Activated B cell treated with CpG ODN at 0.5 μM for 24 hours (primary cell): ENCODE results near the gene SCGB2B2. TPM values are rescaled to one million over a fixed set of nuclear protein-coding genes. Genes with fewer than 3 reads are reported as not detected.
"Not testable (repeated sequence)": the region's sequence is repeated elsewhere in the genome, so short reads cannot be mapped to it uniquely, and the experiment has no call there.

Source experiments
- ATAC-seq: fragments of 200-7000 bp; cut with Tn5 transposase; one replicate; pipeline ENCODE4 v1.10.0; 2021; ENCODE audit warnings: low read depth, mild to moderate bottlenecking, moderate library complexity
- CTCF ChIA-PET: fragments of 350-600 bp; sonication (Branson Sonifier 250); formaldehyde crosslinking; loops from one replicate; lab custom pipeline; 2021; ENCODE audit warnings: antibody characterized with exemption; lab: Charles Lee
- POLR2A ChIA-PET: fragments of 350-600 bp; sonication (Branson Sonifier 250); formaldehyde crosslinking; loops from one replicate; lab custom pipeline; 2021; ENCODE audit warnings: antibody characterized with exemption; lab: Charles Lee
- DNase-seq: peaks from one replicate; pipeline ENCODE4 v3.0.0; 2022
- H3K27ac Mint-ChIP-seq: one replicate; pipeline ENCODE4 v1.8.0; 2020; ENCODE audit warnings: mixed read lengths
- H3K27me3 Mint-ChIP-seq: one replicate; pipeline ENCODE4 v1.8.0; 2021; ENCODE audit warnings: mixed read lengths
- H3K36me3 Mint-ChIP-seq: one replicate; pipeline ENCODE4 v1.8.0; 2021; ENCODE audit warnings: low read depth, mixed read lengths
- H3K4me1 Mint-ChIP-seq: one replicate; pipeline ENCODE4 v1.8.0; 2021; ENCODE audit warnings: mixed read lengths
- H3K4me3 Mint-ChIP-seq: one replicate; pipeline ENCODE4 v1.8.0; 2020; ENCODE audit warnings: mild to moderate bottlenecking, mixed read lengths
- H3K9me3 Mint-ChIP-seq: one replicate; pipeline ENCODE4 v1.8.0; 2020; ENCODE audit warnings: mixed read lengths
- intact Hi-C: fragments of 100-400 bp; cut with micrococcal nuclease; formaldehyde crosslinking; loops from one replicate; pipeline ENCODE4 v1.15.1; 2024
- total RNA-seq: library from RNA; stranded (reverse); gene quantifications from 2 replicates; pipeline ENCODE4 v1.2.3, GENCODE V29; 2022
- TF ChIP-seq, protein P1 (sequence below): fragments of 200-600 bp; IDR thresholded peaks from one replicate; pipeline ENCODE4 v1.8.0; 2022; ENCODE audit warnings: antibody characterized with exemption, mild to moderate bottlenecking

The SCGB2B2 gene
- total RNA-seq, 1 donor from 2014 or later, result 1.4 TPM

DNA sequence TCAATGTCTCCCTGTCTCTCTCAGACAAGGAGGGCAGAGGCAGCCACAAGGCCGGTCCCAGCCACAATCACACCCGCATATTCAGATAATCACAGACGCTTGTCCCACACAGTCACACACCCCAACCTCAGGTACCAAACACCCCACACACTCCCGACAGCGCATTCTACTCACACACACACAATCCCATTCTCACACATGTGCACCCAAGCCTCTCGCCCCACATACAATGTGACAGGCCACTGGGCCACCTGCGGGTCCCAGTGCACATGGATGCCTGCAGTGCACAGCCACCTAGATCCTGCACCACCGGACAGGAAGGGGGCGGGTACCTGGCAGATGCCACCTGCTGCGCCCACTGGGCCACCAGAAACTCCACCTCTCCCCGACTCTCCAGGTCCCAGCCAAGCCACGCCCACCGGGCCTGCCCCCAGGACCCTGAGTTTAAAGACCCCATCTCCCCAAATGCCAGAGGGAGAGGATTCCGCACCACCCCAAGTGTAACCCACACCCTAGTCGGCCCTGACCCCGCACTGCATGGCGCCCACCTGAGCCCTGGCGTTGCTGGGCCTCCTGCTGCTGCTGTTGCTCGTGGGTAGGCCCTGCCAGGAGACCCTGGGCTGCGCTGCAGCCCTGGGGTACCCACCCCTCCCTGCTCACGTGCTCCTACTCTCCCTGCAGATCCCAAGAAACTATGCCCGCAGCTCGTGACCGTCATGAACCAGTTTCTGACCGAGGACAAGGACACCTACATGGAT, 10.6 kb downstream of the SCGB2B2 start:
- intact Hi-C loops, result no loop called here
- Mint-ChIP-seq H3K36me3 (no peaks in the 10 kb centered on the region), H3K27ac (no peak overlapping the region), H3K9me3 (no peaks in the 10 kb centered on the region), H3K4me3 (no peak overlapping the region), H3K4me1 (peaks cover 13% of the 10 kb centered on the region), H3K27me3 (no peaks in the 10 kb centered on the region)
- no peak for ATAC-seq
- no peak for DNase-seq
- ChIA-PET CTCF (no interaction called here), POLR2A (no interaction called here)
- TF ChIP-seq, protein P1, sequence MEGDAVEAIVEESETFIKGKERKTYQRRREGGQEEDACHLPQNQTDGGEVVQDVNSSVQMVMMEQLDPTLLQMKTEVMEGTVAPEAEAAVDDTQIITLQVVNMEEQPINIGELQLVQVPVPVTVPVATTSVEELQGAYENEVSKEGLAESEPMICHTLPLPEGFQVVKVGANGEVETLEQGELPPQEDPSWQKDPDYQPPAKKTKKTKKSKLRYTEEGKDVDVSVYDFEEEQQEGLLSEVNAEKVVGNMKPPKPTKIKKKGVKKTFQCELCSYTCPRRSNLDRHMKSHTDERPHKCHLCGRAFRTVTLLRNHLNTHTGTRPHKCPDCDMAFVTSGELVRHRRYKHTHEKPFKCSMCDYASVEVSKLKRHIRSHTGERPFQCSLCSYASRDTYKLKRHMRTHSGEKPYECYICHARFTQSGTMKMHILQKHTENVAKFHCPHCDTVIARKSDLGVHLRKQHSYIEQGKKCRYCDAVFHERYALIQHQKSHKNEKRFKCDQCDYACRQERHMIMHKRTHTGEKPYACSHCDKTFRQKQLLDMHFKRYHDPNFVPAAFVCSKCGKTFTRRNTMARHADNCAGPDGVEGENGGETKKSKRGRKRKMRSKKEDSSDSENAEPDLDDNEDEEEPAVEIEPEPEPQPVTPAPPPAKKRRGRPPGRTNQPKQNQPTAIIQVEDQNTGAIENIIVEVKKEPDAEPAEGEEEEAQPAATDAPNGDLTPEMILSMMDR, result no peak

DNA sequence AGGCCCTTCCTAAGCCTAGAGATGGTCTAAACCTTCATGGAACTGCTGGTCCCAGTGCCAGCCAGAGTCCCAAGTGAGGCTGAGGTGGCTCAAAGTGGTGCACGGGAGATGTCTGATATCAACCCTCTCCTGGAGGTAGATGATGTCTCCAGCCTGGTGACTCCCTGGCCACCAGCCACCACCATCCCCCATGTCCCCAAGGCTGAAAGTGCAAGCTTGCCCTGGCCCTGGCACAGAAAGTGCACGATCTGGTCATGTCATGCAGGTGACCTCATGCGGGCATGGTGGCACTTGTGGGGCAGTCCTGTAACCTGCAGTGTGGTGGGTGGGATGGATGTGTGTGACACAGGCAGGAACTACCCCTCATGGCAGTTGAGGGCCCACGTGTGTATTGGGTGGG, 11.7 kb downstream of the SCGB2B2 start:
- CTCF ChIA-PET, H3K9me3 Mint-ChIP-seq, H3K27me3 Mint-ChIP-seq, H3K4me3 Mint-ChIP-seq, H3K27ac Mint-ChIP-seq, DNase-seq, H3K36me3 Mint-ChIP-seq, POLR2A ChIA-PET, intact Hi-C loops, ATAC-seq: not testable (repeated sequence)
- H3K4me1 Mint-ChIP-seq, result peaks cover 13% of the 10 kb centered on the region

DNA sequence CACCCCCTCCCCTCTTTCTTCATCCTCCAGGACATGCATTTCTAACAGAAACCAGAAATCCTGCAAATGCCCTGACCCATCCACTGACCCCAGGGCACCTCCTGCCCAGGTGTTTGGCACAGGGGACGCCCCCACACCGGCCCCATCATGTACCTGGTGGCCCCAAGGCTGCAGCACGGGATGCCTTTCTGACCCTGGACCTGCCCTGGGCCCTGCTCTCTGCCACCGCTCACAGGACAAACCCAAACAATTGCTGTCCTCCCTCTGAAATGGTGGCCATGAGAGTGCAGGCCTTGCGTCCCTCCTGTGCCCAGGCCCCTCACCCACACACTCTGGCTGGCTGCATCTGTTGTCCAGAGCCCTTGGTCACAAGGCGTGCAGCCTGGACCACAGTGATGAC, 12.1 kb downstream of the SCGB2B2 start:
- H3K9me3 Mint-ChIP-seq, result peaks cover 3% of the 10 kb centered on the region
- H3K4me1 Mint-ChIP-seq, result peaks cover 13% of the 10 kb centered on the region
- H3K36me3 Mint-ChIP-seq, result no peaks in the 10 kb centered on the region
- TF ChIP-seq, protein P1, result no peak
- CTCF ChIA-PET, result no interaction called here
- ATAC-seq (no peak), DNase-seq (no peak)
- H3K27ac Mint-ChIP-seq, result no peak overlapping the region
- intact Hi-C loops, result no loop called here
- POLR2A ChIA-PET, result no interaction called here
- no peak overlapping the region for H3K4me3 Mint-ChIP-seq
- no peaks in the 10 kb centered on the region for H3K27me3 Mint-ChIP-seq

DNA sequence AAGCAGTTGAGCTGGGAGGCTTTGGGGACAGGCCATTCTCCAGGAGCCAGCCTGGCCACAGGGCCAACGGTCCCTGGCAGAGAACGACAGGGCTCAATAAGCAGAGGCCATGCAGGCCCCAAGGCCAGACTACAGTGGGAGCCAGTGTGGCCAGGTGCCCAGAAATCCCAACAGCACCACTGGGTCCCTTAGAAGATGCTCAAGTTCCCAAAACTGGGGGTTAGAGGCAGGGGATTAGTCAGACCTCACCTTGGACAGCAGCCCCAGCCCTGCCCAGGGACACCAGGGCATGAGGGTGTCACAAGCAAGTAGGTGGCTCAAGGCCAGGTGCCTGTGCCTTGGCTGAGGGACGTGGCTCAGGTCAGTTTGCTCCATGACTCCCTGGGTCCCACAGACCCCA, 12.8 kb downstream of the SCGB2B2 start:
- no peaks in the 10 kb centered on the region for H3K27me3 Mint-ChIP-seq
- no peak for ATAC-seq
- DNase-seq, result no peak
- POLR2A ChIA-PET, result no interaction called here
- TF ChIP-seq, protein P1, result no peak
- no peak overlapping the region for H3K27ac Mint-ChIP-seq
- intact Hi-C loops, result no loop called here
- H3K9me3 Mint-ChIP-seq, result peaks cover 3% of the 10 kb centered on the region
- peaks cover 13% of the 10 kb centered on the region for H3K4me1 Mint-ChIP-seq
- CTCF ChIA-PET, result no interaction called here
- no peak overlapping the region for H3K4me3 Mint-ChIP-seq
- H3K36me3 Mint-ChIP-seq, result no peaks in the 10 kb centered on the region

DNA sequence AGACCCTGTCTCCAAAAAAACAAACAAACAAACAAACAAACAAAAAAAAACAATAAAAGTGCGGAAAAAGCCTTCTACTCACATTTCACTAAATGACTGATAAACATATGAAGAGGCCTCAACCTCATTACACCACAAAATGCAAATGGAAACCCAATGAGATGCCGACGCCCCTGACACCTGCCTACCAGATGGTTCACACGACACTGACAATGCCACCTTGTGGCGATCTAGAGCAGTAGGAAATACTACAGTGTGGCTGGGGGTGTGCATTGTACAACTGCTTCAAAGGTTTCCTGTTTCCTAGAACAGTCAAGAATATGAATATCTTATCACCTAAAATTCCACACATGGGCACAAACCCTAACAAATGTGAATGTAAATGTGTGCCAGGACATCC, 14.0 kb downstream of the SCGB2B2 start:
- H3K9me3 Mint-ChIP-seq, result peaks cover 3% of the 10 kb centered on the region
- DNase-seq (no peak), ATAC-seq (peak; percentile 75)
- no peaks in the 10 kb centered on the region for H3K27me3 Mint-ChIP-seq
- no peaks in the 10 kb centered on the region for H3K36me3 Mint-ChIP-seq
- TF ChIP-seq, protein P1, result no peak
- H3K4me1 Mint-ChIP-seq, result peaks cover 13% of the 10 kb centered on the region
- CTCF ChIA-PET, result interaction anchor here (0.9 kb wide), 1 partner anchor 20 kb away, joined by 3 read pairs; no protein-coding TSS in a partner anchor
- intact Hi-C loops, result no loop called here
- POLR2A ChIA-PET, result interaction anchor here (1.8 kb wide), 1 partner anchor 15 kb away, joined by 8 read pairs; the partner anchor contains the start of gene ZNF302
- H3K4me3 Mint-ChIP-seq, result no peak overlapping the region
- no peak overlapping the region for H3K27ac Mint-ChIP-seq
